Activated naive CD4-positive, alpha-beta T cell treated with Interleukin-2 at 50 U/mL for 16 hours (primary cell): ENCODE data around the gene CLEC4E.
"Not testable (repeated sequence)": the region's sequence is repeated elsewhere in the genome, so short reads cannot be mapped to it uniquely, and the experiment has no call there.

Experiments
- DNase-seq: peaks from one replicate; pipeline ENCODE4 v3.0.0-alpha.2; 2020

CLEC4E gene

GRCh38 chr12:8540831-8541230 lies at the start of gene CLEC4E:
CLEC4E (minus strand) TSS chr12:8540905; CDS start chr12:8540797, 108 bp downstream.
- DNase-seq = not testable (repeated sequence)

GRCh38 chr12:8589679-8590078 lies 49.0 kb upstream of the CLEC4E start:
- no peak for DNase-seq

- not testable (repeated sequence) for DNase-seq
These were observed 43.8 kb upstream of the CLEC4E start for GRCh38 chr12:8584478-8584877.

- DNase-seq = no peak
These were observed 43.3 kb upstream of the CLEC4E start for GRCh38 chr12:8584004-8584403.

GRCh38 chr12:8581098-8581784 lies 40.5 kb upstream of the CLEC4E start:
- DNase-seq = no peak

GRCh38 chr12:8577879-8578278 lies 37.2 kb upstream of the CLEC4E start:
- DNase-seq = no peak

- DNase-seq = no peak
These were observed 31.8 kb upstream of the CLEC4E start for GRCh38 chr12:8572507-8572906.

GRCh38 chr12:8566525-8566924 lies 25.8 kb upstream of the CLEC4E start:
- no peak for DNase-seq

GRCh38 chr12:8566052-8566451 lies 25.3 kb upstream of the CLEC4E start:
- DNase-seq = not testable (repeated sequence)

- no peak for DNase-seq
These were observed 24.0 kb upstream of the CLEC4E start for GRCh38 chr12:8564656-8565055.

GRCh38 chr12:8563356-8563755 lies 22.7 kb upstream of the CLEC4E start:
- no peak for DNase-seq

- DNase-seq = no peak
These were observed 21.6 kb upstream of the CLEC4E start for GRCh38 chr12:8562310-8562709.

- no peak for DNase-seq
These were observed 20.3 kb upstream of the CLEC4E start for GRCh38 chr12:8561011-8561410.

- DNase-seq = no peak
These were observed 19.0 kb upstream of the CLEC4E start for GRCh38 chr12:8559676-8560075.

GRCh38 chr12:8556531-8557097 lies 15.9 kb upstream of the CLEC4E start:
- DNase-seq = no peak

GRCh38 chr12:8554451-8555195 lies 13.9 kb upstream of the CLEC4E start:
- no peak for DNase-seq

GRCh38 chr12:8553088-8553627 lies 12.5 kb upstream of the CLEC4E start:
- no peak for DNase-seq

- no peak for DNase-seq
These were observed 8.7 kb upstream of the CLEC4E start for GRCh38 chr12:8549381-8549780.

- no peak for DNase-seq
These were observed 7.5 kb upstream of the CLEC4E start for GRCh38 chr12:8548192-8548591.

GRCh38 chr12:8547645-8548044 lies 6.9 kb upstream of the CLEC4E start:
- DNase-seq = no peak

GRCh38 chr12:8546591-8546990 lies 5.9 kb upstream of the CLEC4E start:
- no peak for DNase-seq

GRCh38 chr12:8544295-8544694 lies 3.6 kb upstream of the CLEC4E start:
- peak; percentile 71 for DNase-seq

GRCh38 chr12:8541562-8541961 lies 857 bp upstream of the CLEC4E start:
- DNase-seq = no peak

- not testable (repeated sequence) for DNase-seq
These were observed 2.9 kb downstream of the CLEC4E start for GRCh38 chr12:8537820-8538219.
